RPMI7951 (cell line): ENCODE results near the gene ZNF423. TPM values are rescaled to one million over a fixed set of nuclear protein-coding genes. Genes with fewer than 3 reads are reported as not detected.

ENCODE experiments used
- DNase-seq: peaks from one replicate; pipeline ENCODE4 v3.0.0-alpha.2; 2012; ENCODE audit warnings: low read depth
- total RNA-seq: library from RNA; depleted of rRNA; stranded (reverse); fragments of >200 nt; shearing (Covaris generic); gene quantifications from 2 replicates; pipeline ENCODE4 v1.2.3, GENCODE V29; 2014

Gene ZNF423
- total RNA-seq, 1 experiment from 2014 or later = under 0.01 TPM

DNA sequence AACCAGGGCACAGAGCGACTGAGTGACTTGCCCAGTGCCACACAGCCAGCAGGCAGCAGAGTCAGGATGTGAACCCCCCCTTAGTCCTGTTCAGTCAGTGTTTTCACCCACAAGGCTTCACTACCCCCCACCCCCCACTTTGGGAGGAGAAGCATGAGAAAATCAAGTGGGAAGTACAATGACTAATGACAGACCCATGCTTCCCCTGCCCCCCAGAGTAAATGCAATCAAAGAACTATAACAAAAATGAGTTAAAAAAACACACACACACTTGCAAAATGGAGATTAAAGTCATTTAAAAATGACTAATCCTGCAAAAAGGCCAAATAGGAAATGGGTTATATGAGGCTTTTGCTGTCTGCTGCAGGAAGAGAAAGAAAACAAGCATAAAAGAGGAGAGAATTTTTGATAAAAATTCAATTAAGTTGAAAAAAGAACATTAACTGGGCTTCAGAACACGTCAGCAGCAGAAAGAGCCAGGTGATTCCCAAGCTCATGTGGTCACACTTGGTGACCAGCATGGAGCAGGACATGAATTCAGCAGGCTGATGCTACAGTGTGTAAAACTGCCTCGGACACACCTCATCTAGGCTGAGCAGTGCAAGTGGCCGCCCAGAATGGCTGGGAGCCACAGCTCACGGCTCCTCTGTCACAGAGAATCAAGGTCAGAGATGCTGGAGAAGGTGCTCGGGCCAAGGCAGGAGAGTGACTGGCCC, 212.3 kb downstream of the ZNF423 start:
- no peak for DNase-seq

DNA sequence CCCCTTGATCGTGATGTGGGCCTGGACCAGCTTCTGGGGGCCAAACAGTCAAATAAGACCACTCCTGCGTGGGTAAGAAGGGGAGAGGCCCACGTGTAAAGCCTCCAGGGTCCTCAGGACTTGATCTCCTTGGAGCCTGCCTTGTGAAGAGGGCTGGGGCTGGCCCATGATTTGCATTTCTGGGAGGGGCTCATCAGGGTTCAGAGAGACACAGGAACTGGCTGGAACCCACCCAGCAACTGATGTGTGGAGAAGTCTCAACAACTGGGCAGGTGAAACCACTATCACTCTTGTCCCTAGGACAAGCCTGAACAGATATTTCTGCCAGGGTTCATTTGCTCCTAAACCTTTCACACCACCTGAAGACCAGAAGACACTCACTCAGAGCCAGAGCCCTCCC, 214.7 kb downstream of the ZNF423 start:
- DNase-seq = no peak

DNA sequence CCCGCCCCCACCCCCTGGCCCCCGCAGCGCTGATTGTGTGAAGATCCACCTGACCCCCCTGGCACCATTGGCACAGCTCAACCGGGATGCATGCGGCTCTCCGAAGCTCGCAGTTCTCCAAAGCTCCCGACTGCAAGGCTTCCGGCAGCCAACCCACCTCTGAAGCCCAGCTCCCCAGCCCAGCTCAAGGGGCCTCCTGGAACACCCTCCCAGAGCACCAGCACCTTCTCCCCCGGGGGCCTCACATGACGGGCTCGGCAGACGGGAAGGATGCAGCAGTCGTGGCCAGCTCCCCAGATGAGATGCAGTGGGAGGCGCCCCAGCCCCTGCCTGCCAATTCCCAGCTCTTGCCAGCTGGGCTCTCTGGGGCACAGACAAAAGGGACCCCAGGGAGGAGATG, 215.3 kb downstream of the ZNF423 start:
- DNase-seq = no peak

DNA sequence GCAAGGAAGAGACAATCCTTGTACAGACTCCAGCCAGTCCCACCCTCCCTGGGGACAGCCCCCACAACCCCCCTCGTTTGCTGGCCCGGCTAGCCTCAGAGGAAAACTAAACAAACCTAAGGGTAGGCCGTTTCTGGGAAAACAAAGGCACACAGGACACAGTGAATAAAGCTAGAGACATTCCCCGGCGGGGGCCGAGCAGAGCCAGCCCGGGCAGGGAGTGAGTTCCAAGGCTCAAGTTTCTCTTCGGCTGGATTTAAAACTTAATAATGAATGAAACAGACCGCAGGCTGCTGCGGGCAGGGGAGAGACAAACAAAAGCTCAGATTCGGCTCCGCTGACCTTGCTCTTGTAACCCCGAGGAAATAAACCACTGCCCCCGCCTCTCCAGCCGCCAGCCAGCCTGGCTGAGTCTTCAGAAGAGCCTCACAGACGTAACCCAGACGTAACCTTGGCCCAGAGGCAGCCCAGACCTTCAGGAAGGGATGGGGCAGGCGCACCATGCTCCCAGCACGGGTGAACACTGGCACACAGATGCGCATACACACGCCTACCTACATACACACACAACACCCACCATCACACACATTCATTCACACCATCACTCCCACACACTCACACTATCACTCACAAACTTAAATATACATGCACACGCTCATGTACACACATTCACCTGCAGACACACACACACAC, 216.0 kb downstream of the ZNF423 start:
- DNase-seq = no peak

DNA sequence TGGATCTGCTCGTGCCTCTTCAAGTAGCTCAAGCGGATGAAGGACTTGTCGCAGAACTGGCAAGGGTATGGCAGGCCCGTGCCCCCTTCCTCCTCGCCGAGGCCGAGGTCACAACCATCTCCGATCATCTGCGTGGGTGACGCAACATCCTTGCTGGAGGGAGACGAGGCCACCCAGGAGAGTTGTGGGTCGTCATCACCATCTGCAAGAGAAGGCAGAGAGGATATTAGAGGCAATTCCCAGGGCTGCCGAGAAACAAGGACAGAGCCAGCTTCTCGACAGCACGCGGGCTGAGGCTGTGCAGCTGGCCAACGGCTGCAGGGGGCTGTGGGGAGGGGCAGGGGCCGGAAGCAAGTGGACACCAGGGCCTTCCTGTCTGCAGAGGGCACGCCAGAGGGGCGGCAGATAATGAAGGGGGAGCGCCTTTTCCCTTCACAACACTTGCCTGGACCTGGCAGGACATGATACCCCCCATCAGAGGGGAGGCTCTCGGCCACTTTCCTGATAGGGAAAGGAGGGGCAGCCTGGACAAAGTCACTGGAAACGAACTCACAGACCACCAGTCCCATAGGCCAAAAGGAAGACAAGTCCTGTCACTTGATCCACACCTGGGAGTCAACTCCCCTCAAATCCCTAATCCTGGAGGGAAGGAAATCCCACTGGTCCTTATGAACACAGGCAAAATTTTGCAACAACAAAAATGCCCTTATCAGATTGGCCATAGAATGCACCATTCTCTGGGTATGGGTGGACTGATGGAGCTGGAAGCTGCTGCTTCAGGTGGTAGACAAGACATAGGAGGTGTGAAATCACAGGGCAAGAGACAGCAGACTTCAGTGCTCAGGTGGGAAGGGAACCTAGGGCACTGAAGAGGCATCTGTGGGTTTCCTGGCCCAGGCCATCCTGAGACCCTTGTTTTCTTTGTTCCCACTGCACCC, 217.0 kb downstream of the ZNF423 start:
- no peak for DNase-seq

DNA sequence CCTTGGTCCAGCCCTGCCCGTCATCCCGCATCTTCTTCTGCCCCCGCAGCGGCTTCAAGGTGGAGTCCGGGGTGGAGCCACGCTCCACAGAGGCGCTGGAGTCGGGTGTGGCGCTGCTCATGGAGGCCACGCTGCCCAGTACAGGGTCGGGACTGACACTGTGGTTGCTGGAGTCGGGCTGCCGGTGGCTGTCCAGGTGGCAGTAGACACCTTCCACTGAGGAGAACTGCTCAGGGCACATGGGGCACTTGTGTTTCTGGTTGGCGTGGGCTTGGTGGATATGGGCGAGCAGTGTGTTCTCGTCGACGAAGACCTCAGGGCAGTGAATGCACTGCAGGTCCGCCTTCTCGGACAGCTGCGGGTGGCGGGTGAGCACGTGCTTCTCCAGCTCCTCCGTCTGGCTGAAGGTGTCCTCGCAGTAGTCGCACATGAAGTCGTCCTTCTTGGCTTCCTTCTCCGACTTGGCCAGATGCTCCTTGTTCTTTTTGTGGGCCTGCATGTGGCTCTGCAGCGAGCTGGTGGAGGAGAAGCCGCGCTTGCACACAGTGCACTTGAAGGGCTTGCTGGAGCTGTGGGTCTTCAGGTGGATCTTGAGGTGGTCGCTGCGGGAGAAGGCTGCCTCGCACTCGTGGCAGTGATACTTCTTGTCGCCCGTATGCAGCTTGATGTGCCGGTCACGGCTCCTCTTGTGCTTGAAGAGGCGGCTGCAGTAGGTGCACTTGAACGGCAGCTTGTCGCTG, 217.8 kb downstream of the ZNF423 start:
- no peak for DNase-seq

DNA sequence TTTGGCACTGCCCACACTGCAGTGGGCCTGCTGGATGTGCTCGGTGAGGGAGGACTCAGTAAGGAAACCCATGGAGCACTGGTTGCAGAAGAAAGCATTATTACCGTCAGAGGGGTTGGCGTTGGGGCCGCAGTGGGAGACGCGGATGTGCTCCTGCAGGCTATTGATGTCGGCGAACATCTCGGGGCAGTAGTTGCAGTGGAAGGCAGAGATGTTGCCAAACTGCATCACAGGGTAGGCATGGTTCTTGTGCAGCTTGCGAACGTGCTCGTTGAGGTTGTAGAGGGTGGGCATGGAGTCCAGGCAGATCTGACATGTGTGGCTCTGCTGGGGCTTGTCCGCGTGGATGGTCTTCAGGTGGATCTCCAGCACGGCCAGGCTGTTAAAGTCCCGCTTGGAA, 218.4 kb downstream of the ZNF423 start:
- DNase-seq = no peak

DNA sequence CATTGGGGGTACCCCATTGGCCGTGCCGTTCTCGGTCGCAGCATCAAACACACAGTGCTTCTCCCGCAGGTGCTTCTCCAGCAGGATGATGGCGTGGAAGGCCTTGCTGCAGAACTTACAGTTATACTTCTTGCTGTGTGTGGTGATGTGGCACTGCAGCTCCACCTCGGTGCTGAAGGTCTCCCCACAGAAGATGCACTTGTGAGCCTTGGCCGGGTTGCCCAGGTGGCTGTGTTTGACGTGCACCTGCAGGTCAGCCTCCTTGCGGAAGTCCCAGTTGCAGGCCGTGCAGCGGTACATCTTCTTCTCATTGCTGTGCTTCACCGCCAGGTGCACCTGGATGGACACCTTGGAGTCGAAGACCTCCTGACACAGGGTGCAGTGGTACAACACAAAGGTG, 219.3 kb downstream of the ZNF423 start:
- no peak for DNase-seq

DNA sequence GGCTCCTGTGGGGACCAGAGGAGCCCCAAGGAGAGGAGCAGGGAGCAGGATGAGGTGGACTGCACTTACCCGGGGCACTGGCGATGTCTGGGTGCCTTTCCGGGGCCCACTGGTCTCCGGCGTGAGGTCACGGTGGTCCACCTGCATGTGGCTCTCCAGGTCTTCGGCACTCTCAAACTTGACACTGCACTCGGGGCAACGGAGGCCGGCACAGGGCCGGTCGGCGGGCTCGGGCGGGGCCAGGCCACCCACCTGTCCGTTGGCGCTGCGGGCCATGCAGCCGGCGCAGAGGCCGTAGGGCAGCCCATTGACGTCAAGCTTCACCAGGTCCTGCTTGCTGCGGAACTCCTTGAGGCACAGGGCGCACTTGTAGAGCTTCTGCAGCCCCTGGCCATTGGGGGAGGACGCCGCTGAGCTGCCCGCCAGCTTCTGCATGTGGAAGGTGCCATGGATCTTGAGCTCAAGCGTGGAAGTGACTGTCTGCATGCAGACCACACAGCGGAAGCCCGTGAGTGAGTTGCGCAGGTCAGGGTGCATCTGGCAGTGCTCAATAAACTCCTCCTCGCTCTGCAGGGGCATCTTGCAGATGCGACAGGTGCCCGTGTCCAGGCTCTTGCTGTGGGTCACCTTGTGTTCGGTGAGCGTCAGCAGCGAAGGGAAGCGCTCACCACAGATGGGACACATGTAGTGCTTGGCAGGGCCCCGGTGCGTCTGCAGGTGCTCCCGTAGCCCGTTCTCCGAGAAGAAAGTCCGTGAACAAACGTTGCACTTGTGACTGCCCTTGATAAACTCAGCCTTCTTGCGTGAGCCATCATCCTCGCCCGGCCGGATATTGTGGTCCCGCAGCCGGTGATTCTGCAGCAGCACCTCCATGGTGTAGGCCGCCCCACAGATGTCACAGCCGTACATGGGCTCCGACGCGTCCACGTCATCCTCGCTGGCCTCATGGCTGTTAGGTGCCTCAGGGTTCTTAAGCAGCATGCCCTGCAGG, 220.0 kb downstream of the ZNF423 start:
- DNase-seq = no peak

DNA sequence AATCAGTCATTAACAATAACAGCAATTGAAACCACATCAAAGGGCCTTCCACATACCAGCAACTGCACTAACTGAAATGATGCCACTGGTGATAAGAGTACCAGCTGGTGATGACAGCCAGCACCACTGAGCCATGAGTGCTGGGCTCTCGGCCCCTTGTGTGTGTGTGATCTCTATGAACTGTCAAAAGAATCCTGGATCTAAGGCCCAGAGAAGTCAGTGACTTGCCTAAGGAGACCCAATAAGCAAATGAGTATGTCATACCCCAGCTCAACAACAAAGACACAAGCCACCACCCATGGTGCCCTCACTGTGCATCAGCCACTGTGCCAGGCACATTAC, 220.9 kb downstream of the ZNF423 start:
- DNase-seq = no peak

DNA sequence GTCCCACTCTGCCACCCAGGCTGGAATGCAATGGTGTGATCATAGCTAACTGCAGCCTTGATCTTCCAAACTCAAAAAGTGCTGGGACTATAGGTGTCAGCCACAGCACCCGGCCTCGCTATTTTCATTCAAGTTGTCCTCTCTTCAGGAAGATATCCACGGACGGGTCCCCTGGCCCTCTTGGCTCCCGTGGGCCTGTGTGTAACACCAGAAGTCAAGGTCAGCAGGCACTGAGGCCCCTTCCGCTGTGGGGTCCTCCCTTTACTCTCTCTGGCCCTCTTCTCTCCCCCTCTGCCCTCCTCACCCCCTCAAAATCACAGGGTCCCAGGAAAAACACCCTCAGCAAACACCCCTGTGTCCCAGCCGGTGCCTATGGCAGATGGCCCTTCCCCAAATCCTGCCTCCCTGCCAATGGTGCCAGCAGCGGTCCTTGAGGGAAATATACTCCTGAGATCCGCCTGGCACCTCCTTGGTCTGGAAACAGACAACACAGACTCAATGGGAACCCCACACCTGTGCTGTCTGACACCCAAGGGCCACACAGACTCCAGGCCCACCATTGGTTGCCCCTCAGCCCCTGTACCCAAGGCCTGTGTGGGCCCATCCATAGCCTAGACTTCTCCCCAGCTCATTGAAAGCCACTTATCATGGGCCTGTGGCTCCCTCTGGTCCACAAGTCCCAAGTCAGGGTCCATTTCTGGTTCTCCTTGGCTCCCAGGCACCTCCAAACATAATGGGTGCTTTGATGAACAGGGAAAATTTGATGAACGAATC, 221.5 kb downstream of the ZNF423 start:
- DNase-seq = no peak

DNA sequence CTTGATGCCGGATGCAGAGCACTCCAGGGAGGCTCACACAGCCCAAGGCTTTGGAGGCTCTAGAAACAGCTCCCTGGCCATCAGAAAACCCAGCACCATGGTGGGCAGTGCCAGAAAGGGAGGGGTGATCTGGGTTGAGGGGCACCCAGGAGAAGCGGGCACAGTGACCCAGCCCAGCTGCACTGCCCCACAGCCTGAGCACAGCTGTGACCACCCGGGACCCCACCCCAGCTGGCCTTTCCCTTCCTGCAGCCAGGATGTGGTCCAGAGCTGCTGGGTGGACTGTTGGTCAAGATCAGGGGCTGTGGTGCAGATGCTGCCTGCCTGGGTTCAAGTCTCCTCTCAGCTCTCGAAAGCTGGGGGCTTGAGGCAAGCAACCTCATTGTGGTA, 223.1 kb downstream of the ZNF423 start:
- no peak for DNase-seq

DNA sequence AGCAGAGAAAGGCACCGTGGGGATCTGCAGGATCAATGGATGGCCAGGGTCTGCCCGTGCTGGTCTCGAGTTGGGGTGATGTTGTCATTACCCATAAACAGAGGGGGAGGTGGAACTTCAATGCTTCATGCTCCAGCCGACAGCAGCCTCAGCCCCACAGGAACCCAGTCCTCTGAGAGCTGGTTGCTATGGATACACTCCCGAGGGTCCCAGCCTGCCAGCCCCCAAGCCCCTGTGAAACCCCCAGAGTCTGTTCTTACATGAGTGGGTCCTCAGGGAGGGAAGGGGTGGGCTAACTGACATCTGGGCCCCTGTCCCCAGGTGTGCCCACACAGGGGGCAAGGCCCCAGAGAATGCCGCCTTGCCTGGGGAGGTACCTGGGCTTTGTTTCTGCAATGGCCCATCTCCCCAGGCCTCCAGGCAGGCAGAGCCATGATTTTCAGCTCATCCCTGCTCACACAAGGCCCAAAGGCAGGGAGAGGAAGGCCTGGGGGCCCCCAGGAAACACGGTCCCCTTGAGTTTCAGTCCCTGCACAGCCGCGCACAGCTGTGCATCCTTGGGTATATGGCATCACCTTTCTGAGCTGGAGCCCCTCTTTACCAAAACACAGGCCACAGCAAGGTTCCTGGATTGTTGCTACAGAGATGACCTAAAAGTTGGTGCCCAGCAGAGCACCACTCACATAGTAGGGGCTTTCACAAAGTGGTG, 223.7 kb downstream of the ZNF423 start:
- DNase-seq = no peak

DNA sequence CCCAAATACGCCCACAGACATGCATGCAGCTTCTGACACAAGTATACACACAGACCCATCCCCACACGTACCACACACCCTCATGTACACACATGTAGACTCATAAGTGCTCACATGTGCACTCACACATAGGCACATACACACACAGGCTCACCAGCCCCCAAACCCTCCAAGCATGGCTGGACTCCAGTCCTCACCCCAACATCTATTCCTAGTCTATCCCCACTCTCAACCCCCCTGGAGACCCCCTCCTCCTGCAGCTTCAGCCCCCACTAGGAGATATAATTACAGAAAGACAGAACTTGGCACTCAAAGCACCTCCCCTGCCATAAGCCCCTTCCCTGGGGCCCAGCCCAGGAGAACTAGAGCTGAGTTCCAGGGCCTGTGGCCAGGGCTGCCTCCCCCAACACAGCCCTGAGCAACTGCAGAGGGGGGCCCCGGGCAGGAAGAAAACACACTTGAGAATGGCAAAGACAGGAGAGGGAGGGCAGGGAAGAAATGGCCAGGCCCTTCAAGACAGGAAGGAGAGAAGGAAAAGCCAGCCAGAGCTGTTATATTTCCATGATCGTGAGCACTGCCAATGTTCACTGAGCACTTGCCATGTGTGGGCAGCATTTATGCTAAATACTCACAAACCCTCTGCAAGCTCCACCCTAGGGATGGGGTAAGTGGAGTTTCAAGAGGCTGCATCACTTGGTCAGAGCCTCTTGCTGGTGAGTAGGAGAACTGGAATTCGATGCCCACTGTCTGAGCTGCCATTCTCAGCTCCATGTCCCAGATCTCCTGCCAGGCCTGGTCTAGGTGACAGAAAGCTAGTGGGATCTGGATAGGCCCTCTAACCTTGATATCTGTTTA, 224.5 kb downstream of the ZNF423 start:
- DNase-seq = no peak

DNA sequence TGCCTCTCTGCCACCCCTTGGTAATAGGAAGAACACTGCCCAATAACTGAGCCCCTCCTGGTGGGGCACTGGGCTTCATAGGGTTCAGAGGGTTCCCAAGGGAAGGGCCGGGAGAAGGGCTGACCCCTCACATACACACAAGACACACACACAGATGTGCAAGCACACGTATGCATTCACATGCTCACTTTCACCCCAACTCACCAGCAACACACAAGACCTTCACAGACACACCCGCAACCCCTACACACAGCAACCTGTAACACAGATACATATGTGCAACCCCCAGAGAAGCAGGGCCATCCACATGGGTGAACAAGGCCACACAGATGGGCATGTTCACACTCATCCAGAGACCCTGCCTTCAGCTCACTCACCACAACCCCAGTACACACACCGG, 225.1 kb downstream of the ZNF423 start:
- DNase-seq = no peak

DNA sequence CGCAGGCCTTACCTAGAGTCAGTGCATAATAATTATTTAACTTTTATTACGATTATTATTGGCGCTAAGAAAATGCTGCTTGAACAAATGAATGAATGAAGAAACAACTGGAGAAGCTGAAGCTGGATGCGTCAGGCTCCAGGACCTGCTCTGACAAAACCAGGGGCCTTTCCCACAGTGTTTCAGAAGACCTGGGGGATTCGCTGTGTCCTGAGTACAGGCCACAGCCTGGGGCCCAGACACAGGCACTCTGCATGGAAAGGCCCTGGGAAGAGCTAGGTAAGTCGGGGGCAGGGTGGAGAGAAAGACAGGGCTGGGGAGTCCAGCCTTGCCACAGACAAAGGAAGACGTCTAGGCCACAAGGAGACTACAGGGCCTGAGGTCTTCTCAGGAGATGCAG, 226.1 kb downstream of the ZNF423 start:
- no peak for DNase-seq

DNA sequence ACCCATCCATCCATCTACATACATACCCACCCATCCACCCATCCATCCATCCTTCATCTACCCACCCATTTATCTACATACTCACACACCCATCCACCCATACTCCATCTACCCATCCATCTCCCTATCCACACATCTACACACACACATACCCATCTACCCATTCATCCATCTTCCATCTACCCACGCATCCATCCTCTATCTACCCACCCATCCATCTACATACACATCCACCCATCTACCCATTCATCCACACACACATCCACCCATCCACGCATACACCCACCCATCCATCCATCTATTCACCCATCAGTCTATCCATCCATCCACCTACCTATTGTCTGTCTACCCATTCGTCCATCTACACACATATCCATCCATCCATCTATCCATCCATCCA, 227.8 kb downstream of the ZNF423 start:
- no peak for DNase-seq

DNA sequence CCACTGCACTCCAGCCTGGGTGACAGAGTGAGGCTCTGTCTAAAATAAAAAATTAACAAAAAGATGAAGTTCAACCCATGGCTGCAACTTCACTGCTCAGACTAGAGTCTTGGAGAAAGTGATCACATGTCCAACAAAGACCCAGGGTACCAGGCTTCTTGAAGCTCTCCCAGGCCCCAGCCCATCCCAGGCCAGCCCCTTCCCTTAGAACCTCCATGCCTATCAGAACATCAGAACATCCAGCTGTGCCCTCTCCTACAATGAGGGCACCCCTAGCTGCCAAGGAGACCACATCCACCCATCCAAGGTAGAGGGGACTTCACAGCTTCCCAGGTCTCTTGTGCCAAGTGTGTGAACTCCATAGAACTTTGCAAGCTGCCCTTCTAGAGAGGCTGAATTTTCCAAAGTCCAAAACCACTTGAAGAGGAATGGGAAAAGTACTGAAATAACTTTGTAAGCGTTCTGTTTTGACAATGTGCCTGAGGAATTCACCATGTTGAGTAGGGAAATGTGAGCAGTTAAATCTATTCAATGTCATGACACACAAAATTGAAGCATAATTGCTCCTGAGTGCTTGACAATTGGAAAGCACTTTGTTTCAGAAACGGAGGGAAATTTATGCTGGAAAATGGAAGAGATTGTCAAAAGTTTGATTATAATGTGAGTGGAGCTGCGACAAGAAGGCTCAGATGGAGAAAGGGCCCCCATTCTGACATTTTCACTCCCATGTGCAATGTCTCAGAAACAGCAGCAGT, 230.4 kb downstream of the ZNF423 start:
- DNase-seq = no peak
